Lung (tissue), 12 donors: ENCODE results near the gene SH3TC1. TPM values are rescaled to one million over a fixed set of nuclear protein-coding genes. Genes with fewer than 3 reads are reported as not detected.

Experiments used
- ATAC-seq: fragments of 200-7000 bp; cut with Tn5 transposase; one replicate; pipeline ENCODE4 v1.9.1; 2020; ENCODE audit warnings: moderate number of reproducible peaks; ENCODE audit not compliant: insufficient read depth, low FRiP score
- DNase-seq, 3 donors: peaks; one replicate each; pipeline ENCODE4 v3.0.0-alpha.2; 2013 to 2017
- H3K27ac ChIP-seq, 2 donors: one replicate each; pipeline ENCODE4 v1.5.1; 2013; ENCODE audit warnings: mild to moderate bottlenecking in 2 of 2, moderate library complexity in 2 of 2, control low read depth in 1 of 2, inconsistent platforms in 1 of 2, low read depth in 1 of 2, low read length in 1 of 2
- H3K27me3 ChIP-seq, 3 donors: one replicate each; pipeline ENCODE4 v1.5.1; 2013; ENCODE audit warnings: low read length in 2 of 3; ENCODE audit not compliant: control insufficient read depth in 3 of 3, insufficient read depth in 3 of 3
- H3K36me3 ChIP-seq, 4 donors: one replicate each; pipeline ENCODE4 v1.5.1; 2013; ENCODE audit warnings: low read length in 4 of 4, mild to moderate bottlenecking in 1 of 4, moderate library complexity in 1 of 4; ENCODE audit not compliant: control insufficient read depth in 4 of 4, insufficient read depth in 4 of 4
- H3K4me1 ChIP-seq, 5 donors: one replicate each; pipeline ENCODE4 v1.5.1; 2013; ENCODE audit warnings: low read length in 5 of 5, mild to moderate bottlenecking in 2 of 5, moderate library complexity in 1 of 5; ENCODE audit not compliant: control insufficient read depth in 5 of 5, insufficient read depth in 5 of 5
- H3K4me3 ChIP-seq: one replicate; pipeline ENCODE4 v1.5.1; 2013; ENCODE audit warnings: mild to moderate bottlenecking, control low read depth, moderate library complexity
- H3K9ac ChIP-seq, 2 donors: one replicate each; pipeline ENCODE4 v1.5.1; 2013; ENCODE audit warnings: low read length in 2 of 2, control low read depth in 1 of 2; ENCODE audit not compliant: insufficient read depth in 1 of 2
- H3K9me3 ChIP-seq, 4 donors: one replicate each; pipeline ENCODE4 v1.5.1; 2013; ENCODE audit warnings: low read length in 3 of 4, mild to moderate bottlenecking in 1 of 4, moderate library complexity in 1 of 4; ENCODE audit not compliant: control insufficient read depth in 4 of 4, insufficient read depth in 3 of 4
- CTCF ChIP-seq: IDR thresholded peaks from 2 replicates; pipeline ENCODE4 v1.5.1; 2012; ENCODE audit warnings: mild to moderate bottlenecking; ENCODE audit errors: control extremely low read depth, extremely low read depth
- WGBS, 2 donors: extraction: QIAGEN DNeasy Blood & Tissue Kit; methylation state at CpG; one replicate each; pipeline ENCODE4 v1.1.7; 2013; 5-methylcytosine and 5-hydroxymethylcytosine counted together
- polyA plus RNA-seq, 2 donors: library from polyadenylated mRNA; stranded (reverse); fragments of 200-250 nt; gene quantifications; one replicate each; pipeline ENCODE4 v1.2.1, GENCODE V29; 2013
- total RNA-seq, 2 donors: library from RNA; depleted of rRNA in 1 of 2; stranded (reverse); fragments of >200 nt in 1 of 2; gene quantifications; one replicate each; pipeline ENCODE4 v1.2.1, GENCODE V29; 2014 to 2021
- donor health status: control.
- donor health status: control.
- donor health status: Bipolar disorder and iron deficiency.
- donor health status: healthy.
- donor health status: DM: yes; HTN: yes; CAD: no.

Gene SH3TC1
- total and polyA plus RNA-seq, 4 donors, result 21.4 to 67.3 (median 38.1) TPM

- H3K27ac ChIP-seq, result no peak overlapping the region
- peaks cover 0 to 2% (median 0%) of the 10 kb centered on the region in 4 donors for H3K9me3 ChIP-seq
- peaks cover 0 to 2% (median 0%) of the 10 kb centered on the region in 3 donors for H3K27me3 ChIP-seq
- H3K36me3 ChIP-seq, result no peaks in the 10 kb centered on the region
- ATAC-seq, result no peak
- 91 to 92% methylated on average over 6 of the region's 6 CpGs for WGBS, 2 donors
- peaks cover 0 to 17% (median 4%) of the 10 kb centered on the region in 5 donors for H3K4me1 ChIP-seq
- no peak for DNase-seq
- no peak overlapping the region for H3K9ac ChIP-seq
- no peak overlapping the region for H3K4me3 ChIP-seq
- no peak for TF ChIP-seq CTCF
Observed at GRCh38 chr4:8181119-8181518, 18.0 kb upstream of the SH3TC1 start.

GRCh38 chr4:8181844-8182243 is 17.2 kb upstream of the SH3TC1 start:
- DNase-seq (no peak), ATAC-seq (peak; percentile 28)
- Histone ChIP-seq H3K36me3 (no peaks in the 10 kb centered on the region), H3K9me3 (peaks cover 0 to 2% (median 0%) of the 10 kb centered on the region in 4 donors), H3K9ac (no peak overlapping the region), H3K4me3 (no peak overlapping the region), H3K27ac (peak overlapping the region in 1 of 2 donors; percentile 1), H3K27me3 (peaks cover 0 to 2% (median 0%) of the 10 kb centered on the region in 3 donors), H3K4me1 (peaks cover 0 to 17% (median 4%) of the 10 kb centered on the region in 5 donors)
- TF ChIP-seq CTCF, result no peak
- WGBS, 2 donors, result 61 to 85% methylated on average over 7 of the region's 7 CpGs

- no peak for TF ChIP-seq CTCF
- H3K36me3 ChIP-seq, result no peaks in the 10 kb centered on the region
- no peak overlapping the region for H3K9ac ChIP-seq
- no peak for ATAC-seq
- WGBS, 2 donors, result 85 to 92% methylated on average over 11 of the region's 11 CpGs
- H3K27me3 ChIP-seq, result peaks cover 0 to 2% (median 0%) of the 10 kb centered on the region in 3 donors
- DNase-seq, result no peak
- H3K9me3 ChIP-seq, result peaks cover 0 to 2% (median 0%) of the 10 kb centered on the region in 4 donors
- peaks cover 0 to 17% (median 4%) of the 10 kb centered on the region in 5 donors for H3K4me1 ChIP-seq
- peak overlapping the region in 1 of 2 donors; percentile 43 for H3K27ac ChIP-seq
- H3K4me3 ChIP-seq, result no peak overlapping the region
Observed at GRCh38 chr4:8182294-8182693, 16.8 kb upstream of the SH3TC1 start.
